Fibroblast of mammary gland (primary cell): Measurements from ENCODE around the gene RHOC.

Source experiments
- DNase-seq: peaks from one replicate; pipeline ENCODE4 v3.0.0-alpha.2; 2010; ENCODE audit warnings: low read depth
- H3K4me3 ChIP-seq: 2 replicates; pipeline ENCODE4 v1.5.1; 2011; ENCODE audit warnings: low read depth, mild to moderate bottlenecking, low read length, moderate library complexity; ENCODE audit not compliant: control insufficient read depth
- TF ChIP-seq, protein P1 (sequence below): conservative IDR thresholded peaks from 2 replicates; pipeline ENCODE4 v1.5.1; 2011; ENCODE audit warnings: low read depth, low read length, inconsistent platforms; ENCODE audit not compliant: control insufficient read depth, insufficient read depth

RHOC gene

DNA sequence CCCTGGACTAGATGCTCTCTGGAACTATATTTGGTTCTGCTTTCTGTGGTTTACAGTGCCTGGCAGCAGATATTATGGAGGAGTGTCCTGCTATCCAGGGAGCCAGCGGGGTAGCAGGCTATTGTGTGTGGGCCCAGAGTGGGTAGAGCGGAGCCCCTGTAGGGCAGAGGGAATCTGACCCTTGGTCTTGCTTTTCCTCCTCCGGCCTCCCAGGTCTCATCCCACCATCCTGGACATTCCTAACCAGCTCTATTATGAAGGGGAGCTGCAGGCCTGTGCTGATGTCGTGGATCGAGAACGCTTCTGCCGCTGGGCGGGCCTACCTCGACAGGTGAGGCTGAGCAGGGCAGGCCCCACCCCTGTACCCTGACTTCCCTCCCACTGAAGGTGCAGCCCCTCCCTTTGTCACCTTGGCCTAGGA is 9.1 kb downstream of the RHOC start:
- TF ChIP-seq, protein P1, sequence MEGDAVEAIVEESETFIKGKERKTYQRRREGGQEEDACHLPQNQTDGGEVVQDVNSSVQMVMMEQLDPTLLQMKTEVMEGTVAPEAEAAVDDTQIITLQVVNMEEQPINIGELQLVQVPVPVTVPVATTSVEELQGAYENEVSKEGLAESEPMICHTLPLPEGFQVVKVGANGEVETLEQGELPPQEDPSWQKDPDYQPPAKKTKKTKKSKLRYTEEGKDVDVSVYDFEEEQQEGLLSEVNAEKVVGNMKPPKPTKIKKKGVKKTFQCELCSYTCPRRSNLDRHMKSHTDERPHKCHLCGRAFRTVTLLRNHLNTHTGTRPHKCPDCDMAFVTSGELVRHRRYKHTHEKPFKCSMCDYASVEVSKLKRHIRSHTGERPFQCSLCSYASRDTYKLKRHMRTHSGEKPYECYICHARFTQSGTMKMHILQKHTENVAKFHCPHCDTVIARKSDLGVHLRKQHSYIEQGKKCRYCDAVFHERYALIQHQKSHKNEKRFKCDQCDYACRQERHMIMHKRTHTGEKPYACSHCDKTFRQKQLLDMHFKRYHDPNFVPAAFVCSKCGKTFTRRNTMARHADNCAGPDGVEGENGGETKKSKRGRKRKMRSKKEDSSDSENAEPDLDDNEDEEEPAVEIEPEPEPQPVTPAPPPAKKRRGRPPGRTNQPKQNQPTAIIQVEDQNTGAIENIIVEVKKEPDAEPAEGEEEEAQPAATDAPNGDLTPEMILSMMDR, result no peak
- no peak for DNase-seq
- H3K4me3 ChIP-seq, result no peak overlapping the region

DNA sequence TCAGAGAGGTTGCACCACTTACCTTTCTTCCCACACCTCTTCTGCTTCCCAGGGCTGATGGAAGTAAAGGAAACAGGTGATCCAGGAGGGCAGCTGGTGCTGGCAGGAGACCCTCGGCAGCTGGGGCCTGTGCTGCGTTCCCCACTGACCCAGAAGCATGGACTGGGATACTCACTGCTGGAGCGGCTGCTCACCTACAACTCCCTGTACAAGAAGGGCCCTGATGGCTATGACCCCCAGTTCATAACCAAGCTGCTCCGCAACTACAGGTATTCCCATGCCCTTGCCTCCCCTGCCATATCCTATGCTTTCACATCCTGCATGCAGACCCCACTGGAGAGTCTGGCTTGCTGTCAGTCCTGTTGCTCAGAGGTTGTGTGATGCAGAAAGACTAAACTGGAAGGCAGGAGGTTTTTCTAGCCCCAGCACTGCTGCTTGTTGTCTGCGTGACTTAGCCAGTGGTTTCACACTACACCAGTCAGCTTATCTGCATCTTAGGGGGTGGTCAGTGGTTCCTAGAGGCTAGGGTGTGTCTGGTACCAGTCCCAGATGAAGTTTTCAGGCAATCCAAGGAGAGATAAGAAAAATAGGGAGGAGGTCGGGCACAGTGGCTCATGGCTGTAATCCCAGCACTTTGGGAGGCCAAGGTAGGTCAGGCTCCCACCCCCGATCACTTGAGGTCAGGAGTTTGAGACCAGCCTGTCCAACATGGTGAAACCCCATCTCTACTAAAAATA is 10.2 kb downstream of the RHOC start:
- DNase-seq, result no peak
- TF ChIP-seq, protein P1, result no peak
- no peak overlapping the region for H3K4me3 ChIP-seq

DNA sequence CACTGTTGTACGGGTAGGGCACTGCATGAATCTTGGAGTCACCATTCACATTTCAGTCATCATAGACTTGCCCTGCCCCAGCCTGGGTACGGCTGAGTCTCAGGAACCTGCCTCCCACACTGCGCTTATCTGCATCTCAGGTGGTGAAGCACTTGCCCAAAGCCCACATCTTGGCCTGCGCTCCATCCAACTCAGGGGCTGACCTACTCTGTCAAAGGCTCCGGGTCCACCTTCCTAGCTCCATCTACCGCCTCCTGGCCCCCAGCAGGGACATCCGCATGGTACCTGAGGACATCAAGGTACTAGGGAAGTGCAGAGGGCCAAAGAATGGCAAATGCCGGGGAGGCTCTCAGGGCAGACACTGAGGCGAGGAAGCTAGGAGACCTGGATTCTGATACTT is 11.7 kb downstream of the RHOC start:
- H3K4me3 ChIP-seq, result no peak overlapping the region
- DNase-seq, result no peak
- TF ChIP-seq, protein P1, result no peak

DNA sequence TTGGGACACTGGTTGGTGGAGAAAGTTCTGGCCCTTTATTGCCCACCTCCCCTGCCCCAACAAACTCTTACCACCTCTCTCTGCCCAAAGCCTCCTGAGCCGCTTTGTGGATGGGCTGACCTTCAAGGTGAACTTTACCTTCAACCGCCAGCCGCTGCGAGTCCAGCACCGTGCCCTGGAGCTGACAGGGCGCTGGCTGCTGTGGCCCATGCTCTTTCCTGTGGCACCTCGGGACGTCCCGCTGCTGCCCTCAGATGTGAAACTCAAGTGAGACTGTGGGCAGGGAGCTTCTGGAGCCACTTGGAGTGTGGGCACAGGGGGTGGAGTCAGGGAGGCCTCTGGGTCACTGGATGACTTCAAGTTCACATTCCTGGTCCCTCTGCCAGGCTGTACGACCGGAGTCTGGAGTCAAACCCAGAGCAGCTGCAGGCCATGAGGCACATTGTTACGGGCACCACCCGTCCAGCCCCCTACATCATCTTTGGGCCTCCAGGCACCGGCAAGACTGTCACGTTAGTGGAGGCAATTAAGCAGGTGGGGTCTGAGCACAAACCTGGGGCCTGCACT is 12.5 kb downstream of the RHOC start:
- H3K4me3 ChIP-seq, result no peak overlapping the region

DNA sequence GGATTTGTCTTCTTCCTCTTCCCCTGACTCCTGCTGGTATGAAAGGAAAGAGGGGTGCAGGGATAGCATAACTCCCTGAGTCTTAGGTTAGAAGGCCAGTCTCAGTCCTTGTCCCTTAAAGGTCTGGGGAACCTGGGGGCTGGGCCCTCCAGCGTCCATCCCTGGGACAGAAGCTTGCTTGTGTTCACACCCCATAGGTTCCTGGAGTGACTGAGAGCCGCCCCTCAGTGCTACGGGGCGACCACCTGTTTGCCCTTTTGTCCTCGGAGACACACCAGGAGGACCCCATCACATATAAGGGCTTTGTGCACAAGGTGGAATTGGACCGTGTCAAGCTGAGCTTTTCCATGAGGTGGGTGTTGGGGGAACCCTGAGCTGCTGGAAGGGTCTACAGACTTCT is 13.1 kb downstream of the RHOC start:
- TF ChIP-seq, protein P1, result no peak
- H3K4me3 ChIP-seq, result no peak overlapping the region
- DNase-seq, result no peak

More for the DNA sequence above, 12.5 kb downstream of the RHOC start:
- TF ChIP-seq, protein P1, result no peak
- DNase-seq, result no peak

DNA sequence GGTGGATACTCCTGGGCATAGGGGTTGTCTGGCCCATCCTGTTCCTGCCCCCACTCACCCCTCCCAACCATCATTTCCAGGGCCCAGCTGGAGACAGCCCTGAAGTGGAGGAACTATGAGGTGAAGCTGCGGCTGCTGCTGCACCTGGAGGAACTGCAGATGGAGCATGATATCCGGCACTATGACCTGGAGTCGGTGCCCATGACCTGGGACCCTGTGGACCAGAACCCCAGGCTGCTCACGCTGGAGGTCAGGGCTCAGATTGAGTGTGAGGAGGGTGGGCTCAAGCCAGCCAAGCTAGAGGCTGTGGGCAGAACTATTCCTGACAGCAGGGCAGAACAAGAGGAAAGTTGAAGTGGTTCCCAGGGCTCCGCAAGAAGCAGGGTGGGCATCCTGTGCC is 14.2 kb downstream of the RHOC start:
- TF ChIP-seq, protein P1, result no peak
- DNase-seq, result no peak
- H3K4me3 ChIP-seq, result no peak overlapping the region

DNA sequence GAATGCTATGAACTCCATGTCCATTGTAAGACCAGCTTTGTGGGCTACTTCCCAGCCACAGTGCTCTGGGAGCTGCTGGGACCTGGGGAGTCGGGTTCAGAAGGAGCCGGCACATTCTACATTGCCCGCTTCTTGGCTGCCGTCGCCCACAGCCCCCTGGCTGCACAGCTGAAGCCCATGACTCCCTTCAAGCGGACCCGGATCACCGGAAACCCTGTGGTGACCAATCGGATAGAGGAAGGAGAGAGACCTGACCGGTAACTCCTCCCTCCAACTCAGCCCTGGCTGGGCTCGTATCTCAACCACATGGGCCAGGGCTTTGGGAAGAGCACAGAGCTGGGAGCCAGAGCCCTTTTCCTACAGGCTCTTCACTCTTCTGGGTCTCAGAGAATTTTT is 17.1 kb downstream of the RHOC start:
- TF ChIP-seq, protein P1, result no peak
- no peak for DNase-seq
- no peak overlapping the region for H3K4me3 ChIP-seq
